ENCODE results near the gene RPL22. TPM values are rescaled to one million over a fixed set of nuclear protein-coding genes. Genes with fewer than 3 reads are reported as not detected.

RPL22 gene
- total RNA-seq, 1 experiment from 2014 or later = 309 TPM

Other genes with a start within 250 kb of the RPL22 start
- gene NPHP4, start 207.2 kb downstream of the RPL22 start, total RNA-seq (2021; ENCODE audit: unreplicated experiment) = 20.1 TPM
- 27.6 TPM for gene KCNAB2, start 153.7 kb downstream of the RPL22 start, total RNA-seq (2021; ENCODE audit: unreplicated experiment)
- gene CHD5, start 19.3 kb downstream of the RPL22 start, total RNA-seq (2021; ENCODE audit: unreplicated experiment) = 62.9 TPM
- gene RNF207, start 6.5 kb upstream of the RPL22 start, total RNA-seq (2021; ENCODE audit: unreplicated experiment) = 115 TPM
- 81.0 TPM for gene ICMT, start 36.4 kb upstream of the RPL22 start, total RNA-seq (2021; ENCODE audit: unreplicated experiment)
- not detected for gene HES3, start 44.6 kb upstream of the RPL22 start, total RNA-seq (2021; ENCODE audit: unreplicated experiment)
- gene GPR153, start 61.5 kb upstream of the RPL22 start, total RNA-seq (2021; ENCODE audit: unreplicated experiment) = 5.5 TPM
- gene ACOT7, start 194.2 kb upstream of the RPL22 start, total RNA-seq (2021; ENCODE audit: unreplicated experiment) = 120 TPM
- gene HES2, start 220.3 kb upstream of the RPL22 start, total RNA-seq (2021; ENCODE audit: unreplicated experiment) = 11.1 TPM
- 8.5 TPM for gene ESPN, start 225.2 kb upstream of the RPL22 start, total RNA-seq (2021; ENCODE audit: unreplicated experiment)

Measured in Panc1 (cell line).